ENCODE results near the gene CIDEB.
"Not testable (repeated sequence)": the region's sequence is repeated elsewhere in the genome, so short reads cannot be mapped to it uniquely, and the experiment has no call there.

Gene CIDEB

GRCh38 chr14:24327914-24328313 is 20.1 kb upstream of the CIDEB start:
- not testable (repeated sequence) for H2AFZ ChIP-seq (ENCODE audit: low read depth, low read length); H3K36me3 ChIP-seq (ENCODE audit: insufficient read depth, low read length); H3K4me3 ChIP-seq (ENCODE audit: low read length); H3K4me1 ChIP-seq (ENCODE audit: insufficient read depth, low read length); H3K9me3 ChIP-seq (ENCODE audit: low read length)
- H3K27me3 ChIP-seq (ENCODE audit: insufficient read depth, low read length): peaks cover 37% of the 10 kb centered on the region

DNA sequence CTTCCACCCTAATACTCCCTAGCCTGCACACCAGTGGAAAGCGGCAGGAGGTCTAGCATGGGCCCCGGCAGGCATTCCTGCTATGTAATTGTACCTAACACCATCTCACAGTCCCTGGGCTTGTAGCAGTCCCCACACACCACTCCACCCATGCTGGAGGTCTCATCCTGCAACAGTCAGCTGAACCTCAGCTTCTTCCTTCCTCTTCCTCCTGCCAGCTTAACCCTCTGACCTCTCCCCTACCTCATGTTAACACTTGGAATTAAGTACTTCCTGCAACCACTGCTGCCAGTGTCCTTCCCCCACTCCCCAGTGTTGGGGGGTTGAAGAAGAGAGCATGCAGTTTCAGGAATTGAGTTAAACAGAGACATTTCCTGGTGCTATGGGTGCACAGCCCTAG is 19.5 kb upstream of the CIDEB start:
- H2AFZ ChIP-seq (ENCODE audit: low read depth, low read length): no peak overlapping the region
- H3K27me3 ChIP-seq (ENCODE audit: insufficient read depth, low read length): peaks cover 31% of the 10 kb centered on the region
- H3K4me3 ChIP-seq (ENCODE audit: low read length): no peak overlapping the region
- H3K9me3 ChIP-seq (ENCODE audit: low read length): no peaks in the 10 kb centered on the region
- H3K36me3 ChIP-seq (ENCODE audit: insufficient read depth, low read length): no peaks in the 10 kb centered on the region
- peaks cover under 1% of the 10 kb centered on the region for H3K4me1 ChIP-seq (ENCODE audit: insufficient read depth, low read length)

- H3K4me3 ChIP-seq (ENCODE audit: low read length): no peak overlapping the region
- peaks cover 19% of the 10 kb centered on the region for H3K27me3 ChIP-seq (ENCODE audit: insufficient read depth, low read length)
- H3K4me1 ChIP-seq (ENCODE audit: insufficient read depth, low read length): no peaks in the 10 kb centered on the region
- no peaks in the 10 kb centered on the region for H3K9me3 ChIP-seq (ENCODE audit: low read length)
- H3K36me3 ChIP-seq (ENCODE audit: insufficient read depth, low read length): no peaks in the 10 kb centered on the region
- no peak overlapping the region for H2AFZ ChIP-seq (ENCODE audit: low read depth, low read length)
Observed at GRCh38 chr14:24325963-24326362, 18.2 kb upstream of the CIDEB start.

DNA sequence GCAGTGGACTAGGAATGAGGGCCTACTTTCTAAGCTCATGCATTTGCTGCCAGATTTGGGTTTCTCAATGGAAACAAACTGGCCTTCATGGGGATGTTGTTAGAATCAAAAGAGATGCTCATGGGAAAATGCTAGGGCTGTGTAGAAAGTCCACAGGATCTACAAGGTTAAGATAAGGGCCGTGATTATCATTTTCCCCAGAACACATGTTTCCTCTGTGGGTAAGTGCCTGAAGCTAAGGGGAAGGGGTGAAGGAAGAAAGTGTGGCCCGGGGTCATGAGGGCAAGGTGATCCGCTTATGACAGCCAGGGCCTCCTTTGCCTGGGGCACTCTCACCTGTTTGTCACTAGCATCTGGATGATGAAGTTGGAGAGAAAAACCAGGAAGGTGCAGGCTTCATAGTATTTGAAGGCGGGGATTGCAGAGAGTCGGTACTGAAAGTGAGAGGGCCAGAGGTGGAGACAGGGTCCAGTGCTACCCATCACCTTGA is 17.3 kb upstream of the CIDEB start:
- Histone ChIP-seq H3K4me3 (ENCODE audit: low read length) (no peak overlapping the region), H3K27me3 (ENCODE audit: insufficient read depth, low read length) (peaks cover 15% of the 10 kb centered on the region), H3K4me1 (ENCODE audit: insufficient read depth, low read length) (no peaks in the 10 kb centered on the region), H2AFZ (ENCODE audit: low read depth, low read length) (no peak overlapping the region), H3K9me3 (ENCODE audit: low read length) (no peaks in the 10 kb centered on the region), H3K36me3 (ENCODE audit: insufficient read depth, low read length) (no peaks in the 10 kb centered on the region)

DNA sequence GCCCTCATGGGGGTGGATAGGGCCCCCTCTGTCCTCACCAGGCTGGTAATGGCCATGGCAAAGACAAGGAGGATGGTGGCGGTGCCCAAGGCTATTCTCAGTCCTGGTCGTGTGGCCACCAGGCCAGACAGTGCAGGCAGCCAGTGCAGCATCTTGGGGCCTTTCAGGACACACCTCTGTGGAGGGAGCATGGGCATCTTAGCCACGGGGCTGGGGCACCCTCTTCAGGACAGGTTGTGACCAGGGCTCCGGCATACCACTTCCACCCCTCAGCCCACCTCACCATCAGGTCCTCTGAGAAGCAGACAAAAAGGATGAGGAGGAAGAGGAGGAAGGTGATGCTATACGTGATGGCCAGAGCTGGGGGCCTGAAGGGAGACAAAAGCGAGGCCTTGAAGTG is 16.2 kb upstream of the CIDEB start:
- Histone ChIP-seq H3K36me3 (ENCODE audit: insufficient read depth, low read length) (no peaks in the 10 kb centered on the region), H3K27me3 (ENCODE audit: insufficient read depth, low read length) (peaks cover 13% of the 10 kb centered on the region), H2AFZ (ENCODE audit: low read depth, low read length) (no peak overlapping the region), H3K9me3 (ENCODE audit: low read length) (no peaks in the 10 kb centered on the region), H3K4me1 (ENCODE audit: insufficient read depth, low read length) (no peaks in the 10 kb centered on the region), H3K4me3 (ENCODE audit: low read length) (no peak overlapping the region)

- no peaks in the 10 kb centered on the region for H3K9me3 ChIP-seq (ENCODE audit: low read length)
- no peak overlapping the region for H2AFZ ChIP-seq (ENCODE audit: low read depth, low read length)
- no peaks in the 10 kb centered on the region for H3K4me1 ChIP-seq (ENCODE audit: insufficient read depth, low read length)
- H3K27me3 ChIP-seq (ENCODE audit: insufficient read depth, low read length): peaks cover 9% of the 10 kb centered on the region
- no peaks in the 10 kb centered on the region for H3K36me3 ChIP-seq (ENCODE audit: insufficient read depth, low read length)
- no peak overlapping the region for H3K4me3 ChIP-seq (ENCODE audit: low read length)
Observed at GRCh38 chr14:24323341-24323740, 15.6 kb upstream of the CIDEB start.

DNA sequence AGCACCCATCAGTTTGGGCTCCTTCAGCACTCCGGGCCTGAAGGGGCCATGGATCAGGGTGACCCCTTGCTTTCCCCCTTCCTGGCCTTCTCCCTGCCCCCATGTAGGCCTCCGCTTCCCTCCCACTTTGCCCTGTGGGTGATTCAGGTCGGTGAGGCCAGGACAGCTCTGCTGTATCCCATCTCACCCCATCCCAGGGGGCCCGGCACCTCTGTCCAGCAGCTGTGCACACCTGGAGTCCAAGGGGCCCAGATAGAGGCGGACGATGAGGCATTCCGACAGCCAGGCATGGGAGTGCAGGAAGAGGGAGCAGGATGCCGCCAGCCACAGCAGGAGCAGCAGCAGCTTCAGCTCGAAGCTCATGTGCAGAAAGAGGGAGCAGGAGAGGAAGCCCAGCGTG is 14.9 kb upstream of the CIDEB start:
- Histone ChIP-seq H3K4me3 (ENCODE audit: low read length) (no peak overlapping the region), H3K27me3 (ENCODE audit: insufficient read depth, low read length) (peaks cover 9% of the 10 kb centered on the region), H3K9me3 (ENCODE audit: low read length) (no peaks in the 10 kb centered on the region), H3K4me1 (ENCODE audit: insufficient read depth, low read length) (no peaks in the 10 kb centered on the region), H3K36me3 (ENCODE audit: insufficient read depth, low read length) (no peaks in the 10 kb centered on the region), H2AFZ (ENCODE audit: low read depth, low read length) (no peak overlapping the region)

DNA sequence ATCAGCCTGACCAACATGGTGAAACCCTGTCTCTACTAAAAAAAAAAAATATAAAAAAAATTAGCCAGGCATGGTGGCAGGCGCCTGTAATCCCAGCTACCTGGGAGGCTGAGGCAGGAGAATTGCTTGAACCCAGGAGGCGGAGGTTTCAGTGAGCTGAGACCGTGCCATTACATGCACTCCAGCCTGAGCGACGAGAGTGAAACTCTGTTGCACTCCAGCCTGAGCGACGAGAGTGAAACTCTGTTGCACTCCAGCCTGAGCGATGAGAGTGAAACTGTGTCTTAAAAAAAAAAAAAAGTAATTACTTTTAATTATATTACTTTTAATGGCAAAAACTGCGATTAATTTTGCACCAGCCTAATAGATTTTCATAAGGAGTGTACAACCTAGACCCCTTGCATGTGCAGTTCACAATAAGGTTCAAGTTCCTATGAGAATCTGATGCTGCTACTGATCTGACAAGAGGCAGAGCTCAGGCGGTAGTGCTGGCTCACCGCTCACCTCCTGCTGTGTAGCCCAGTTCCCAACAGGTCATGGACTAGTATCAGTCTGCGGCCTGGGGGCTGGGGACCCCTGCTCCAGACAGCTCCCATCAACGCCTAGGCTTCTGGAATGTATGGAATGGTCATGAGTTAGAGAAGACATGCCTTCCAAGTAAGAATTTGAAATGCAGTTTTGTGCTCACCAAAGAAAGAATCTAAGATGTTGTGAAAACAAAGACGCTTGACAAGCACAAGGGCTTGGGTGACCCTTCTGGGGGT is 13.6 kb upstream of the CIDEB start:
- H3K4me1 ChIP-seq (ENCODE audit: insufficient read depth, low read length): no peaks in the 10 kb centered on the region
- no peaks in the 10 kb centered on the region for H3K36me3 ChIP-seq (ENCODE audit: insufficient read depth, low read length)
- H3K9me3 ChIP-seq (ENCODE audit: low read length): no peaks in the 10 kb centered on the region
- no peak overlapping the region for H2AFZ ChIP-seq (ENCODE audit: low read depth, low read length)
- H3K4me3 ChIP-seq (ENCODE audit: low read length): no peak overlapping the region
- peaks cover 9% of the 10 kb centered on the region for H3K27me3 ChIP-seq (ENCODE audit: insufficient read depth, low read length)

GRCh38 chr14:24317141-24317928 is 9.6 kb upstream of the CIDEB start:
- Histone ChIP-seq H3K4me3 (ENCODE audit: low read length) (no peak overlapping the region), H2AFZ (ENCODE audit: low read depth, low read length) (no peak overlapping the region), H3K36me3 (ENCODE audit: insufficient read depth, low read length) (no peaks in the 10 kb centered on the region), H3K9me3 (ENCODE audit: low read length) (no peaks in the 10 kb centered on the region), H3K4me1 (ENCODE audit: insufficient read depth, low read length) (no peaks in the 10 kb centered on the region), H3K27me3 (ENCODE audit: insufficient read depth, low read length) (peaks cover 6% of the 10 kb centered on the region)

- Histone ChIP-seq H3K27me3 (ENCODE audit: insufficient read depth, low read length) (peaks cover 6% of the 10 kb centered on the region), H3K4me1 (ENCODE audit: insufficient read depth, low read length) (no peaks in the 10 kb centered on the region), H3K9me3 (ENCODE audit: low read length) (no peaks in the 10 kb centered on the region), H3K4me3 (ENCODE audit: low read length) (no peak overlapping the region), H2AFZ (ENCODE audit: low read depth, low read length) (no peak overlapping the region), H3K36me3 (ENCODE audit: insufficient read depth, low read length) (peaks cover 3% of the 10 kb centered on the region)
Observed at GRCh38 chr14:24316597-24316950, 8.8 kb upstream of the CIDEB start.

DNA sequence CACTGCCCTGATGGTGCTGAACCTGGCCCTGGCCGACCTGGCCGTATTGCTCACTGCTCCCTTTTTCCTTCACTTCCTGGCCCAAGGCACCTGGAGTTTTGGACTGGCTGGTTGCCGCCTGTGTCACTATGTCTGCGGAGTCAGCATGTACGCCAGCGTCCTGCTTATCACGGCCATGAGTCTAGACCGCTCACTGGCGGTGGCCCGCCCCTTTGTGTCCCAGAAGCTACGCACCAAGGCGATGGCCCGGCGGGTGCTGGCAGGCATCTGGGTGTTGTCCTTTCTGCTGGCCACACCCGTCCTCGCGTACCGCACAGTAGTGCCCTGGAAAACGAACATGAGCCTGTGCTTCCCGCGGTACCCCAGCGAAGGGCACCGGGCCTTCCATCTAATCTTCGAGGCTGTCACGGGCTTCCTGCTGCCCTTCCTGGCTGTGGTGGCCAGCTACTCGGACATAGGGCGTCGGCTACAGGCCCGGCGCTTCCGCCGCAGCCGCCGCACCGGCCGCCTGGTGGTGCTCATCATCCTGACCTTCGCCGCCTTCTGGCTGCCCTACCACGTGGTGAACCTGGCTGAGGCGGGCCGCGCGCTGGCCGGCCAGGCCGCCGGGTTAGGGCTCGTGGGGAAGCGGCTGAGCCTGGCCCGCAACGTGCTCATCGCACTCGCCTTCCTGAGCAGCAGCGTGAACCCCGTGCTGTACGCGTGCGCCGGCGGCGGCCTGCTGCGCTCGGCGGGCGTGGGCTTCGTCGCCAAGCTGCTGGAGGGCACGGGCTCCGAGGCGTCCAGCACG is 8.2 kb upstream of the CIDEB start:
- no peaks in the 10 kb centered on the region for H3K9me3 ChIP-seq (ENCODE audit: low read length)
- H3K4me1 ChIP-seq (ENCODE audit: insufficient read depth, low read length): no peaks in the 10 kb centered on the region
- peaks cover 6% of the 10 kb centered on the region for H3K27me3 ChIP-seq (ENCODE audit: insufficient read depth, low read length)
- no peak overlapping the region for H3K4me3 ChIP-seq (ENCODE audit: low read length)
- peaks cover 4% of the 10 kb centered on the region for H3K36me3 ChIP-seq (ENCODE audit: insufficient read depth, low read length)
- H2AFZ ChIP-seq (ENCODE audit: low read depth, low read length): no peak overlapping the region

DNA sequence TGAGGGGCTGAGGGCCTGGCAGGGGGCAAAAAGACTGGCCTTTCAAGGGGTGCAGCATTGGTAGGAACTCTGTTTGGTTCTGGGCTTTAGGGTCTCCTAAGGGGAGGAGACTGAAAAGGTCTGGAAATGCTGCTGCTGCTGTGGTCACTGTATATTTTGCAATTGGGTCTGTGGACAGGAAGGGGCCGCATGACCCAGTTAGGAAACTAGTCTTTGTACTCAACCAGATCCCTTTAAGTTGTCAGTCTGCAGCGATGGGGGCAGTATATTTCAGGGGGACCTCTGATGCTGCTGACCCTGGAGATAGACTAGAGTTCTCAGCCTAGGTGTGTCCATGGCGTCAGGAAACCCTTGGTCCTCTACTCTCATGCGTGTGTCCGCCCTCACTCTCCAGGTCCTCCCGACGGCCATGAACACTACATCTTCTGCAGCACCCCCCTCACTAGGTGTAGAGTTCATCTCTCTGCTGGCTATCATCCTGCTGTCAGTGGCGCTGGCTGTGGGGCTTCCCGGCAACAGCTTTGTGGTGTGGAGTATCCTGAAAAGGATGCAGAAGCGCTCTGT is 7.5 kb upstream of the CIDEB start:
- Histone ChIP-seq H2AFZ (ENCODE audit: low read depth, low read length) (no peak overlapping the region), H3K36me3 (ENCODE audit: insufficient read depth, low read length) (peaks cover 4% of the 10 kb centered on the region), H3K27me3 (ENCODE audit: insufficient read depth, low read length) (peaks cover 5% of the 10 kb centered on the region), H3K9me3 (ENCODE audit: low read length) (no peaks in the 10 kb centered on the region), H3K4me1 (ENCODE audit: insufficient read depth, low read length) (no peaks in the 10 kb centered on the region), H3K4me3 (ENCODE audit: low read length) (no peak overlapping the region)

Data from neuron (in vitro differentiated cells).